SK-N-SH treated with all-trans-retinoic acid at 6 μM for 48 hours (cell line): ENCODE measurements around the gene RWDD1.

Experiments
- ATAC-seq: fragments of 200-7000 bp; cut with Tn5 transposase; 3 replicates; pipeline ENCODE4 v1.9.1; 2020; ENCODE audit warnings: mild to moderate bottlenecking, moderate library complexity
- ARNTL ChIP-seq: fragments of 450-650 bp; formaldehyde crosslinking; IDR thresholded peaks from 2 replicates; pipeline ENCODE4 v1.5.0; 2020; ENCODE audit warnings: low read depth, mild to moderate bottlenecking, moderate library complexity, borderline replicate concordance
- BACH2 ChIP-seq: fragments of 250-450 bp; sonication (Bioruptor Pico); IDR thresholded peaks from 2 replicates; pipeline ENCODE4 v1.9.0; 2021; ENCODE audit warnings: mild to moderate bottlenecking, borderline replicate concordance
- CSDC2 ChIP-seq: fragments of 250-450 bp; sonication (Bioruptor Pico); IDR thresholded peaks from 2 replicates; pipeline ENCODE4 v1.5.0; 2020; ENCODE audit warnings: mild to moderate bottlenecking, moderate library complexity
- ESRRG ChIP-seq: fragments of 250-450 bp; sonication (Bioruptor Pico); IDR thresholded peaks from 2 replicates; pipeline ENCODE4 v1.6.1; 2021; ENCODE audit warnings: mild to moderate bottlenecking
- GLIS3 ChIP-seq: fragments of 250-450 bp; sonication (Bioruptor Pico); IDR thresholded peaks from 2 replicates; pipeline ENCODE4 v1.5.0; 2020; ENCODE audit warnings: mild to moderate bottlenecking, moderate library complexity
- ISL1 ChIP-seq: fragments of 250-450 bp; sonication (Bioruptor Pico); IDR thresholded peaks from 2 replicates; pipeline ENCODE4 v2.1.2; 2022; ENCODE audit warnings: mild to moderate bottlenecking, moderate library complexity
- OSR1 ChIP-seq: fragments of 250-450 bp; sonication (Bioruptor Pico); IDR thresholded peaks from 2 replicates; pipeline ENCODE4 v1.8.0; 2022; ENCODE audit warnings: moderate library complexity, mild to moderate bottlenecking, inconsistent platforms
- PPARA ChIP-seq: fragments of 250-450 bp; sonication (Bioruptor Pico); IDR thresholded peaks from 2 replicates; pipeline ENCODE4 v1.5.0; 2020; ENCODE audit warnings: mild to moderate bottlenecking, borderline replicate concordance
- RARB ChIP-seq: fragments of 250-450 bp; sonication (Bioruptor Pico); IDR thresholded peaks from 2 replicates; pipeline ENCODE4 v1.8.0; 2021; ENCODE audit warnings: mild to moderate bottlenecking, moderate library complexity
- SNAI2 ChIP-seq: fragments of 250-450 bp; sonication (Bioruptor Pico); IDR thresholded peaks from 2 replicates; pipeline ENCODE4 v1.5.0; 2020; ENCODE audit warnings: mild to moderate bottlenecking, moderate library complexity
- TCF4 ChIP-seq: fragments of 250-450 bp; sonication (Bioruptor Pico); IDR thresholded peaks from 2 replicates; pipeline ENCODE4 v1.8.0; 2021; ENCODE audit warnings: mild to moderate bottlenecking, moderate library complexity, borderline replicate concordance
- ZC3H10 ChIP-seq: fragments of 250-450 bp; sonication (Bioruptor Pico); IDR thresholded peaks from 2 replicates; pipeline ENCODE4 v1.5.1; 2021; ENCODE audit warnings: mild to moderate bottlenecking, moderate library complexity
- ZFP3 ChIP-seq: fragments of 250-450 bp; sonication (Bioruptor Pico); IDR thresholded peaks from 2 replicates; pipeline ENCODE4 v1.5.0; 2020; ENCODE audit warnings: mild to moderate bottlenecking, moderate library complexity
- ZFP30 ChIP-seq: fragments of 450-650 bp; formaldehyde crosslinking; IDR thresholded peaks from 2 replicates; pipeline ENCODE4 v1.5.0; 2022; ENCODE audit warnings: mild to moderate bottlenecking, moderate library complexity
- ZNF565 ChIP-seq: fragments of 450-650 bp; formaldehyde crosslinking; conservative IDR thresholded peaks from 2 replicates; pipeline ENCODE4 v1.5.0; 2020; ENCODE audit warnings: low read depth, mild to moderate bottlenecking, moderate library complexity
- ZNF8 ChIP-seq: fragments of 450-650 bp; formaldehyde crosslinking; IDR thresholded peaks from 2 replicates; pipeline ENCODE4 v1.5.0; 2020; ENCODE audit warnings: mild to moderate bottlenecking, moderate library complexity
- TF ChIP-seq, protein P1 (sequence below): fragments of 250-450 bp; sonication (Bioruptor Pico); IDR thresholded peaks from 2 replicates; pipeline ENCODE4 v1.8.0; 2020; ENCODE audit warnings: mild to moderate bottlenecking, moderate library complexity, borderline replicate concordance
- TF ChIP-seq, protein P2 (sequence below): fragments of 250-450 bp; sonication (Bioruptor Pico); IDR thresholded peaks from 2 replicates; pipeline ENCODE4 v1.5.0; 2020; ENCODE audit warnings: mild to moderate bottlenecking, moderate library complexity
- TF ChIP-seq, protein P3 (sequence below): fragments of 250-450 bp; sonication (Bioruptor Pico); IDR thresholded peaks from 2 replicates; pipeline ENCODE4 v1.5.1; 2021; ENCODE audit warnings: mild to moderate bottlenecking, moderate library complexity
- TF ChIP-seq, protein P4 (sequence below): fragments of 250-450 bp; sonication (Bioruptor Pico); IDR thresholded peaks from 2 replicates; pipeline ENCODE4 v1.8.0; 2021; ENCODE audit warnings: low read depth, mild to moderate bottlenecking, moderate library complexity, borderline replicate concordance
- TF ChIP-seq, protein P5 (sequence below): fragments of 250-450 bp; sonication (Bioruptor Pico); IDR thresholded peaks from 2 replicates; pipeline ENCODE4 v1.5.1; 2020; ENCODE audit warnings: low read depth, mild to moderate bottlenecking, moderate library complexity

The RWDD1 gene

DNA sequence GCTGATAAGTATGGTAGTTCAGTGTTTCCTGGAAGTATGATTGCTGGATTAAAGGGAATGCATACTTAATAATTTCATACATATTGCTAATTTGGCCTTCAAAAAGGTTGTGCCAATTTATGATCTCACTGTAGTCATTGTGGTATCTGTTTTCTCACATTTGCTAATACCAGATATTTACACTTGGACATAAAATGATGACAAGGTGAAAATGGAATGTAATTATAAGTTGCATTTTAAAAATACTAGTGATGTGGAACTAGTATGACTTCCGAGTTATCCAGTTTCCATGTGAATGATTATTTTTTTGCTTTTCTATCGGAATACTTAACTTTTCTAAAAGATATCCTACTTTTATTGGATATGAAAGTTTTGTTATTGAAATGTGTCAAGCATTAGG, 15.4 kb downstream of the RWDD1 start:
- ATAC-seq = no peak
- no peak for TF ChIP-seq BACH2 (CRISPR knock-in tag)
- TF ChIP-seq, protein P1, sequence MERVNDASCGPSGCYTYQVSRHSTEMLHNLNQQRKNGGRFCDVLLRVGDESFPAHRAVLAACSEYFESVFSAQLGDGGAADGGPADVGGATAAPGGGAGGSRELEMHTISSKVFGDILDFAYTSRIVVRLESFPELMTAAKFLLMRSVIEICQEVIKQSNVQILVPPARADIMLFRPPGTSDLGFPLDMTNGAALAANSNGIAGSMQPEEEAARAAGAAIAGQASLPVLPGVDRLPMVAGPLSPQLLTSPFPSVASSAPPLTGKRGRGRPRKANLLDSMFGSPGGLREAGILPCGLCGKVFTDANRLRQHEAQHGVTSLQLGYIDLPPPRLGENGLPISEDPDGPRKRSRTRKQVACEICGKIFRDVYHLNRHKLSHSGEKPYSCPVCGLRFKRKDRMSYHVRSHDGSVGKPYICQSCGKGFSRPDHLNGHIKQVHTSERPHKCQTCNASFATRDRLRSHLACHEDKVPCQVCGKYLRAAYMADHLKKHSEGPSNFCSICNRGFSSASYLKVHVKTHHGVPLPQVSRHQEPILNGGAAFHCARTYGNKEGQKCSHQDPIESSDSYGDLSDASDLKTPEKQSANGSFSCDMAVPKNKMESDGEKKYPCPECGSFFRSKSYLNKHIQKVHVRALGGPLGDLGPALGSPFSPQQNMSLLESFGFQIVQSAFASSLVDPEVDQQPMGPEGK (CRISPR knock-in tag) = no peak
- no peak for TF ChIP-seq ZFP30 (CRISPR knock-in tag)
- TF ChIP-seq ZNF565 (CRISPR knock-in tag) = no peak

DNA sequence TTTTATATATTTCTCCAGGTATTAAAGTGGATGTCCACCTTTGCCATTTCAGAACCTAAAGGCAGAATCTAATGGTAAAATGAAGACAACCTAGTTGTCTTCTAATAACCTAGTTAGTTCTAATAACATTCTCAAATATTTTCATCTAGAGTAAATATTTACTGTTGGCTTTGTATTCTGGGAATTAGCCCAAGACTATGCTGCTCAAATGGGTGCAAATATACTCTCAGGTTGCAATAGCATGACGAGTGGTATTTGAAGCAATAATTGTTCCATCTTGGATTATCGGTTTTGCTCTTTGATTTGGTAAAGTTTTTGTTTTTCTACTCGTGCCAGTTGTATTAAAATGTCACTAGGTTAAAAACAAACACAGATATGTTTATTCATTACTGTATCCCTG, 23.9 kb downstream of the RWDD1 start:
- TF ChIP-seq ZFP30 (CRISPR knock-in tag) (no peak), ZC3H10 (CRISPR knock-in tag) (no peak), CSDC2 (no peak), ZNF8 (CRISPR knock-in tag) (no peak), ZNF565 (CRISPR knock-in tag) (no peak), SNAI2 (CRISPR knock-in tag) (no peak), OSR1 (CRISPR knock-in tag) (no peak), ARNTL (CRISPR knock-in tag) (no peak), TCF4 (CRISPR knock-in tag) (no peak), ZFP3 (CRISPR knock-in tag) (no peak), ISL1 (CRISPR knock-in tag) (no peak), PPARA (no peak), GLIS3 (CRISPR knock-in tag) (no peak)
- TF ChIP-seq, protein P1 (CRISPR knock-in tag) = no peak
- TF ChIP-seq, protein P2, sequence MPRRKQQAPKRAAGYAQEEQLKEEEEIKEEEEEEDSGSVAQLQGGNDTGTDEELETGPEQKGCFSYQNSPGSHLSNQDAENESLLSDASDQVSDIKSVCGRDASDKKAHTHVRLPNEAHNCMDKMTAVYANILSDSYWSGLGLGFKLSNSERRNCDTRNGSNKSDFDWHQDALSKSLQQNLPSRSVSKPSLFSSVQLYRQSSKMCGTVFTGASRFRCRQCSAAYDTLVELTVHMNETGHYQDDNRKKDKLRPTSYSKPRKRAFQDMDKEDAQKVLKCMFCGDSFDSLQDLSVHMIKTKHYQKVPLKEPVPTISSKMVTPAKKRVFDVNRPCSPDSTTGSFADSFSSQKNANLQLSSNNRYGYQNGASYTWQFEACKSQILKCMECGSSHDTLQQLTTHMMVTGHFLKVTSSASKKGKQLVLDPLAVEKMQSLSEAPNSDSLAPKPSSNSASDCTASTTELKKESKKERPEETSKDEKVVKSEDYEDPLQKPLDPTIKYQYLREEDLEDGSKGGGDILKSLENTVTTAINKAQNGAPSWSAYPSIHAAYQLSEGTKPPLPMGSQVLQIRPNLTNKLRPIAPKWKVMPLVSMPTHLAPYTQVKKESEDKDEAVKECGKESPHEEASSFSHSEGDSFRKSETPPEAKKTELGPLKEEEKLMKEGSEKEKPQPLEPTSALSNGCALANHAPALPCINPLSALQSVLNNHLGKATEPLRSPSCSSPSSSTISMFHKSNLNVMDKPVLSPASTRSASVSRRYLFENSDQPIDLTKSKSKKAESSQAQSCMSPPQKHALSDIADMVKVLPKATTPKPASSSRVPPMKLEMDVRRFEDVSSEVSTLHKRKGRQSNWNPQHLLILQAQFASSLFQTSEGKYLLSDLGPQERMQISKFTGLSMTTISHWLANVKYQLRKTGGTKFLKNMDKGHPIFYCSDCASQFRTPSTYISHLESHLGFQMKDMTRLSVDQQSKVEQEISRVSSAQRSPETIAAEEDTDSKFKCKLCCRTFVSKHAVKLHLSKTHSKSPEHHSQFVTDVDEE (CRISPR knock-in tag) = no peak
- TF ChIP-seq, protein P3, sequence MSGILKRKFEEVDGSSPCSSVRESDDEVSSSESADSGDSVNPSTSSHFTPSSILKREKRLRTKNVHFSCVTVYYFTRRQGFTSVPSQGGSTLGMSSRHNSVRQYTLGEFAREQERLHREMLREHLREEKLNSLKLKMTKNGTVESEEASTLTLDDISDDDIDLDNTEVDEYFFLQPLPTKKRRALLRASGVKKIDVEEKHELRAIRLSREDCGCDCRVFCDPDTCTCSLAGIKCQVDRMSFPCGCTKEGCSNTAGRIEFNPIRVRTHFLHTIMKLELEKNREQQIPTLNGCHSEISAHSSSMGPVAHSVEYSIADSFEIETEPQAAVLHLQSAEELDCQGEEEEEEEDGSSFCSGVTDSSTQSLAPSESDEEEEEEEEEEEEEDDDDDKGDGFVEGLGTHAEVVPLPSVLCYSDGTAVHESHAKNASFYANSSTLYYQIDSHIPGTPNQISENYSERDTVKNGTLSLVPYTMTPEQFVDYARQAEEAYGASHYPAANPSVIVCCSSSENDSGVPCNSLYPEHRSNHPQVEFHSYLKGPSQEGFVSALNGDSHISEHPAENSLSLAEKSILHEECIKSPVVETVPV (CRISPR knock-in tag) = no peak
- TF ChIP-seq, protein P4, sequence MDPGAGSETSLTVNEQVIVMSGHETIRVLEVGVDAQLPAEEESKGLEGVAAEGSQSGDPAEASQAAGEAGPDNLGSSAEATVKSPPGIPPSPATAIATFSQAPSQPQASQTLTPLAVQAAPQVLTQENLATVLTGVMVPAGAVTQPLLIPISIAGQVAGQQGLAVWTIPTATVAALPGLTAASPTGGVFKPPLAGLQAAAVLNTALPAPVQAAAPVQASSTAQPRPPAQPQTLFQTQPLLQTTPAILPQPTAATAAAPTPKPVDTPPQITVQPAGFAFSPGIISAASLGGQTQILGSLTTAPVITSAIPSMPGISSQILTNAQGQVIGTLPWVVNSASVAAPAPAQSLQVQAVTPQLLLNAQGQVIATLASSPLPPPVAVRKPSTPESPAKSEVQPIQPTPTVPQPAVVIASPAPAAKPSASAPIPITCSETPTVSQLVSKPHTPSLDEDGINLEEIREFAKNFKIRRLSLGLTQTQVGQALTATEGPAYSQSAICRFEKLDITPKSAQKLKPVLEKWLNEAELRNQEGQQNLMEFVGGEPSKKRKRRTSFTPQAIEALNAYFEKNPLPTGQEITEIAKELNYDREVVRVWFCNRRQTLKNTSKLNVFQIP (CRISPR knock-in tag) = no peak
- TF ChIP-seq, protein P5, sequence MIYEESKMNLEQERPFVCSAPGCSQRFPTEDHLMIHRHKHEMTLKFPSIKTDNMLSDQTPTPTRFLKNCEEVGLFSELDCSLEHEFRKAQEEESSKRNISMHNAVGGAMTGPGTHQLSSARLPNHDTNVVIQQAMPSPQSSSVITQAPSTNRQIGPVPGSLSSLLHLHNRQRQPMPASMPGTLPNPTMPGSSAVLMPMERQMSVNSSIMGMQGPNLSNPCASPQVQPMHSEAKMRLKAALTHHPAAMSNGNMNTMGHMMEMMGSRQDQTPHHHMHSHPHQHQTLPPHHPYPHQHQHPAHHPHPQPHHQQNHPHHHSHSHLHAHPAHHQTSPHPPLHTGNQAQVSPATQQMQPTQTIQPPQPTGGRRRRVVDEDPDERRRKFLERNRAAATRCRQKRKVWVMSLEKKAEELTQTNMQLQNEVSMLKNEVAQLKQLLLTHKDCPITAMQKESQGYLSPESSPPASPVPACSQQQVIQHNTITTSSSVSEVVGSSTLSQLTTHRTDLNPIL = no peak
- ATAC-seq = no peak

DNA sequence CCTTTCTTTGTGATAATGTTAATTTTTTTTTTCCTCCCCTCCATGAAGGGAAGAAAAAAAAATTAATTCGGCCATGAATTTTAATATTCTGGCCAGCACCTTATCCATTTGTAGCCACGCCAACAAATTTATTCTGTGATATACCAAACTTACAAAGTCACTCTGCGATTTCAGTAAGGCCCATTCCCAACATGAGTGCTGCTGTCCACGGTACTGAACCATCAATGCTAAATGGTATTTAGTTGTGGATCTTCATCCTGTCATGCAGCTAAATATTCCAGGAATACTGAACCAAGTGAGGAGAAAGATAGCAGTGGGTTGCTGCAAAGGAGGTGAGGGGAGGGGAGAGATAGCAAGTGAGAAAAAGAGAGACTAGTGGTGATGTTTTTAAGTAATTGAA, 25.5 kb downstream of the RWDD1 start:
- no peak; the same call in 2 of the 3 replicates for ATAC-seq
- TF ChIP-seq TCF4 (CRISPR knock-in tag) (no peak), ZFP30 (CRISPR knock-in tag) (no peak), ZC3H10 (CRISPR knock-in tag) (no peak), OSR1 (CRISPR knock-in tag) (no peak), ESRRG (no peak), SNAI2 (CRISPR knock-in tag) (no peak), ZNF8 (CRISPR knock-in tag) (no peak), ZNF565 (CRISPR knock-in tag) (no peak), RARB (CRISPR knock-in tag) (no peak), ZFP3 (CRISPR knock-in tag) (no peak), PPARA (no peak)
- TF ChIP-seq, protein P3 (CRISPR knock-in tag) = no peak
- TF ChIP-seq, protein P1 (CRISPR knock-in tag) = no peak
- TF ChIP-seq, protein P5 = no peak
